Activated CD4-positive, alpha-beta T cell treated with anti-CD3 and anti-CD28 coated beads for 1 hour (primary cell): Measurements from ENCODE around the gene TWIST1.

Experiments
- DNase-seq: peaks from one replicate; pipeline ENCODE4 v3.0.0-alpha.2; 2020

Gene TWIST1

GRCh38 chr7:19112274-19113001 is 5.0 kb downstream of the TWIST1 start:
- no peak for DNase-seq

DNA sequence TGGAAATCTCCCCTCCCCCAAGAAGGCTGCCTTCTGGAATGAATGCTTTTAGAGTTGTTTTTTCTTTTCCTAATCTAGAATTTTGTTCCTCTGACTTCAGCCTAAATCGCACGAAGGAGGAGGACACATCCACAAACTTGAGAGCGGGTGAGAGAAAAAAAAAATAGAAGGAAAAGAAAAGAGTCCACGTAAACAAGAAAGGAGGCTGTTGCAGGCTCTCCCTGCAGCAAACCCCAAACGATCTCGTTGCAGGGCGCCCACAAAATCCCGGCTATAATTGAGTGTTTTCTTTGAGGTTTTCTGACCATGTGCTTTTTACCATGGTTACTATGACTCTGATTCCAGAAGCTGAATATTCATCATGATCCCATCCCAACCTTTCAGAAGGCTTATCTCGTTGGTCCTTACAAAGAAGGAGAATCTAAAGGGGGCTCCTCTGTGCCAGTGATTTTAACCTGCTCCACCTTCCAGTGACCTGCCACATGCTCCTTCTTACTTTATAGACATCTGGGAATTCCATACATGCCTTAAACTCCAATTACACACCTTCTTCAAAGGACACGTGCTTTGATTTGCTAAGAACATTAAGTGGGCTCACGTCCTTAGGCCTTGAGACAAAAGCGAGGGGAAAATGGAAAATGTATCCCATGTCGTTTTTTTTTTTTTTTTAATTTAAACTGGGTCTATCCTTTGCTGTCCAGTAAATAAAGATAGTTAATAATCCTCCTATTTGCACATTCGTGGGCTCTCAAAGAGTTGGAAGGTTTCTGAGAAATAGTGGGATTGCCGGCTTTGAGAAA is 5.8 kb downstream of the TWIST1 start:
- no peak for DNase-seq

DNA sequence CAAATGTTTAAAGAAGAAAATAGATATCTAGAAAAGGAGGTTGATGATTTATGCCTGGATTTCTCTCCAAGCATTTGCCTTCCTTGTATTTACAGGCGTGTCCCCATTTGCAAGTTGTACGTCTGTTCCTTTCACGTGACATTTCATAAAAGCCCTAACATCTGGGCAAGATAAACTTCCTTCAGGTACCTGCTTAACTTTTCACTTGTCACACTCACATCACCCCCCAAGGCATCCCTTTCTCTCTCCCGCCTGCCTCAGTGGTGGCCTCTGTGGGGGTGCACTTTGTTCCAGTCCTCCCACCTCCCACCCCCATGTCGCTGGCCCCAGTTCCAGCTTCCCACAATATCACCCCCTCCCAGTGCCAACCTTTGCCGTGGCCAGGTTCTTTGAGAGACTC is 6.7 kb downstream of the TWIST1 start:
- no peak for DNase-seq

DNA sequence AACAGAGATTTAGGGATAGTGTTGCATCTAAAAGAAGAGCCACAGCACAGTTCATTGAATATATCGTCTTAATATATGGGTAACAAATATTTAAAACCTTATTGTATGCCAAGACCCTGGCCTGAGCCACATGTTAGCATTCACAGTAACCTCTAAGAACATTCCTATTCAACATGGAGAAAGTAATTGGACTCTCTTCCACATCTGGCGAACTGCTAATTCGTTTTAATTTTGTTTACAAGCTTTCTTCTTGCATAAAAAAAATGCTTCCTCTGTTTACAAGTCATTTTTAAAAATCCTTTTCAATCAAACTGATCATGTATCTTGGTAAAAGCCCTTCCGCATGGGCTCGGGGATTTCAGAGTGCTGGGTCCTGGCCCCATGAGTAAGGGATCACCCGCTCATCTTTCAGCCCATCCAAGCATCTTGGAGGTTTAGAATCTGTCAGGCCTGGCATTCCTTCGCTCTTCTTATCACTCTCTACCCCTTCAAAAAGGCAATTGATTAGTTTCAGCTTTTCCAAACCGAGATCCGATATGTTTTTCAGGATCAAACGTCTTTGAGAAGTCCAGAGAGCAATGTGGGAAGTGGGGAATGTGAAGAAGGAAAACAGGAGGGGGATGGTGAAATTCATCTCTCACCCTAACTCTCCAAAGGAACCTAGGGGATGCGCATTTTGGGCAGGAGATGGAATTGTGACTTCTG is 7.3 kb downstream of the TWIST1 start:
- DNase-seq: no peak

DNA sequence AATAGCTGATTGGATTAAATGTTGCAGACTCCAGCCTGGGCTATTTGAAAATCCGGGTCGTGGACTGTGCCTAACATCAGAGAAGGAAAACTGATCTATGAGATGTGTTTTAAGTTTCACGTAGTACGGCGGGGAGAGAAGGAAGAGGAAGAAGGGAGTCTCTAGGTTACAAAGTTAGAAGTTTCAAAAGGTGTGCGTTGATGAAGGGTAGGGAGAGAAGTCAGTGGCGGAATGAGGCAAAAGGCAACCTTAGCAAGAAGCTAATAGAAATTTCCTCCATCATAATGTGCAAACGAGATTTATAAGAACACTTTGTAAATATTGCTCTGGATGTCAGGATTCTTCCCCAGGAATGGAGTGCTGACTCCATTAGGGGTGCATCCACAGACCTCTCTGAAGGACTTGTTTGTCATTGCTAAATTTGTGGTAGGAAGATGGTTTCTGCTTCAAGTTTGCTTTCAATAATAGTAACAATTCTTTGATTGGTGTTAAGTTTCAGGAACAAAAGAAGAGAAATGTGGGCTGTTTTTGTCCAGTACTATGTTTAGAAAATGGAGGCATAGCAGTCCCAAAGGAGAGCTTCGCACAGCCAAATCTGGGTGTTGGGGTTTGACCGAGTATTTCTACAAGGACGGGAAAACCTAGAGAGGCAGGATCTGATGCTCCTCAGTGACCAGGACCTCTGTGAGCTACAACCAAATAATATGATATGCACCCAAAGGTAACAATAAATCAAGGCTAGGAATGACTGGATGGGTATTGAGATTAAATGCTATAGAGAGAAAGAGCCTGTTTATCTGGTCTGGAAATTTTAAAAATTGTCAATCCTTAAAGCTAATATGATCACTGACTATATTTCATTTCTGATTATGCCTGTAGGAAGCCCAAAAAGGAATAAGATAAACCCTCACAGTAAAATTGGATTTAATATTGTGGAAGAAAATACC is 8.2 kb downstream of the TWIST1 start:
- no peak for DNase-seq

- DNase-seq: no peak
These were observed 9.9 kb downstream of the TWIST1 start for GRCh38 chr7:19107356-19108146.

DNA sequence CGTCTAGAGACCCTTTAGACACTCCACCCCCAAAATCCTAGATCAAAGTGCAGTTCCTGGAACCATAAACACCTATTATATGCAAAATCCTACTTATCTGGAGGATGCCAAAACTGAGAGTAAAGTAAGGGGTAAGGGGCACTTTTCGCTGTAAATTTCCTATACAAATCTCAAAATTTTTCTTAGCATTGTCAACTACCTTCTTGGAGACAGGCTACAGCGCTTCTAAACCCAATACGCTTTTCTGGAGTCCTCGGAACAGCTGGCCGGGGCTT is 10.4 kb downstream of the TWIST1 start:
- no peak for DNase-seq

DNA sequence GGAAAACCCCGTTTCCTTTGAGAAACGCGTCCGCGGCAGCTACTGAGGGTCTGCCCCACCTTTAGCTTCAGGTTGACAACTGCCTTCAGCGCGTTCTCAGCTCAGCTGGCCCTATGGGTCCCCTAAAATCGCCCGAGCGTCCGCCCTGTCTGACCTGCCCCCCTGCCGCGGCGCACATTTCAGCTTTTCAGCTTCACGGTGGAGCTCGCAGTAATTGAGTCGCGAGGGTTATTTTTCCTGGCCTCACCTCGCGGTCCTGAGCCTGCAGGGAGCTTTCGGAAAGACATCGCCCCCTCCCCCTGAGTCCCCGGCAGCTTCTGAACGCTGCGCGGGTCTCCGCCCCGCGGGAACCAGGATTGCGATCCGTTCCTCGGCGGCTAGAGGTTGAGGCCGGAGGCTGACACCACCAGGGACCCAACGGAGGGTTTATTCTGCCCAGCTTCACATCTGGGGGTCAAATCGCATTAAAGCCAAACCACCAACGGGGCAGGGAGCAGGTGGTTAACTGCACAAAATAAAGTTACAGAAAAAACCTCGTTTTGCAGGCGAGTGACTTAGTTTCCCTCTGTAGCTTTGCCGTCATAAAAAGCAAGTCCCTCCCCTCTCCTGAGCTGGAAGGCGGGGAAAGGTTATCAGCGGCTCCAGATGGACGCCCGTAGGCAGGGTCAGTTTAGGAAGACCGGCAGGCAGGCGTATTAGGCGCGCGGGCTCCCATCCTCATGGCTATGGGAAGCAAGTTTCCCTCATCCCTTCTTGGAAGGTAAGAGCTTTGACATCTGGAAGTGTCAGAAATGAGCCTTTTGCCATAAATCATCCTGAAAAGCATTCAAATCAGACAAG is 11.0 kb downstream of the TWIST1 start:
- no peak for DNase-seq

GRCh38 chr7:19105546-19105945 is 11.9 kb downstream of the TWIST1 start:
- no peak for DNase-seq

- no peak for DNase-seq
These were observed 12.6 kb downstream of the TWIST1 start for GRCh38 chr7:19104811-19105210.

- no peak for DNase-seq
These were observed 14.6 kb downstream of the TWIST1 start for GRCh38 chr7:19102884-19103283.

- DNase-seq: no peak
These were observed 15.5 kb downstream of the TWIST1 start for GRCh38 chr7:19101909-19102308.

DNA sequence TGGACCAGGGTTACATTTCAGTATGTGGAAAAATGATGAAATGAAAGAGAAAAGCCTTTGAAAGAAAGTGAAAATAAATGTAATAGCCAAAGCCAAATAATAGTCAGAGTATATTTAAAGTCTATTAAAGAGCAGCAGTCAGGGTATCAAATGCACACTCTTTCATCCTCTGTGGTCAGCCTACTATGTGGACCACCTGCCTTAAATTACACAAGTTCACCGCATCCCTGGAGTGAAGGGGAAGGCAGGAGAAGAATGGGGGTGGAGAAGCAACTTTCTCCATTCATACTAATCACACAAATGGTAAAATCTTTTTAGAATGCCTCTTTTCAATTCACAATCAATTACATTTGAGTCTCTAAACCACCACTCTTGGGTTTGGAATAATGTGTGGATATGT is 16.0 kb downstream of the TWIST1 start:
- no peak for DNase-seq

DNA sequence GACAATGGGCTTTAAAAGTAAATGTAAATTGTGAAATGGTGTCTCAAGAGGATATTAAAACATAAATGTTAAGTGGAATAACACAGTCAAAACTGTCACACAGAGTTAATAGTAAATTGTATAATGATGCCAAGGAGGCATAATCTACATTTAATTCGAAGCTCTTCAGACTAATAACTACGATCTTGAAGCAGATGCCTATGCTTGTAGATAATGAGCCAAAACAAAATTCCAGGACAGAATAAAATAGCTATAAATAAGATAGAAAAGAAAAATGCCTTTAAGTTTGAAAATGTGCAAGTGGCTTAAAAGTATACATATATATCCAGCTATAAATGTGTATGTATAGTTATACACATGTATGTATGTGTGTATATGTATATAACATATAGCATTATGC is 17.5 kb downstream of the TWIST1 start:
- no peak for DNase-seq

DNA sequence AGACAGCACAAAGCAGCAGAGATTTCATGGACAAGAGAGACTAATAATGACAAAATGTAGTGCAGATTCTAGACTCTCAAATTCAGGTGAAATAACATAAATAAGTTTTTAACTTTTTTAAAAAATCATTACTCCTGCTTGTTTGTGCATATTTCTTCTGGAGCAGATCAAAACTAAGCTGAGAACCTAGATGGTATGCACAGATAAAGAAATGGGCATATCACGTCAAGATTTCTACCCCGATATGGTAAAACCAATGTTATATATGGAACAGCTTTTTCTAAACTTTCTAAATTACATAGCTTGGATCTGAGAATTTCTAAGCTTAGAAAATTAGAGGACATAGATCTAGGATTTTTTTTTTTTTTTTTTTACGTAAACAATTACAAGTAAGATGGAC is 18.2 kb downstream of the TWIST1 start:
- no peak for DNase-seq

DNA sequence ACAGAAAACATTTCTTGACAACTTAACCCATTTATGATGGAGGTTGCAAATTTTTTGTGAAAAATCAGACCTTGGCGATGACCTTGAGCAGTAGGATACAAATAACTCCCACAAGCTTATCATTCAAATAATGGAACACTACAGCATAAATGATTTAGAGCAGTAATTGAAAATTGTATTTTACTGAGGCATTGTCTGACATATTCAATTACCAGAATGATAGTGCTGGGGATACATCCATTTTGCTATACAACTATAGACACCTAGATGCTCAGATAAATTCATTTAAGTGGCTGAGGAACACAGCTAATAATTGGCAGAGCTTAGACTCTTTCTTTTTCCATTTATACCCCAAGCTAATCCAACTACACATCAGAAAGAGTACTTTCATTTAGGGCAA is 18.9 kb downstream of the TWIST1 start:
- no peak for DNase-seq

DNA sequence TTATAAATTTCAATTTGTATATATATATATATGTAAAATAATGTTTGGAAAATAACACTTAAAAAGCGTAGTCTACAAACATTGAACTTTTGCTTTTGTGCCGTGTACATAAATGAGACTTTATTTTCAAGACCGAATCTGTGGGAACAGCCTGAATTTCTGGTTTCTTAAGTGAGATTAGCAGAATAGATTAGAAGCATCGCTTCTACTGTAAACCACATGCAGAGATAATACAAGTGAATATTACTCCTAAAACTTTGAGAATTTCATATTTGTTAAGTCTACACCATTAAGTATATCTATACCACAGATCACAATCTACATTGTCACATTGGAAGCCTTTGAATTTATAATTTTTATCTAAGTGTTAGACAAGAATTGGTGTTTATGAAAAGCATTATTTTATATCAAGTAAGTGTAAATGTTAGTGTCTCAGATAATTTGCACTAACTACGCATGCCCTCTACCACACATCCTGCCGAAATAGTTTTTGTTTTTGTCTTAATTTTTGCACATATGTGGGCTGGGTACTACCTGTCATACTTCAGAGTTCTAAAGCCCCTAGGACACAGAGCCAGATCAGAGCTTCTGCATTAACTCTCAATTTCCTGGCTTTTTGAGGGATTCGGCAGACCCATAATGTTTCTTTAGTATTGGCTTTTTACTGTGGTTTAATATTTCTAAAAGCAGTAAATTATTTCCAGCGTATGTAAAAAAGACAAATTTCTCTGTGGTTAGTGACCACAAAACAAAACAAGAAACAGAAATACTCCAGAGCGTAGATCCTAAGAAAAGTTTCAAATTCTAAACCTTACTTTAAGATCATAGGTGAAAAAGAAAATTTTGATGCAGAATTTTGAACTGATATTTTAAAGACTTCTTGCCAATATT is 20.0 kb downstream of the TWIST1 start:
- DNase-seq: no peak

DNA sequence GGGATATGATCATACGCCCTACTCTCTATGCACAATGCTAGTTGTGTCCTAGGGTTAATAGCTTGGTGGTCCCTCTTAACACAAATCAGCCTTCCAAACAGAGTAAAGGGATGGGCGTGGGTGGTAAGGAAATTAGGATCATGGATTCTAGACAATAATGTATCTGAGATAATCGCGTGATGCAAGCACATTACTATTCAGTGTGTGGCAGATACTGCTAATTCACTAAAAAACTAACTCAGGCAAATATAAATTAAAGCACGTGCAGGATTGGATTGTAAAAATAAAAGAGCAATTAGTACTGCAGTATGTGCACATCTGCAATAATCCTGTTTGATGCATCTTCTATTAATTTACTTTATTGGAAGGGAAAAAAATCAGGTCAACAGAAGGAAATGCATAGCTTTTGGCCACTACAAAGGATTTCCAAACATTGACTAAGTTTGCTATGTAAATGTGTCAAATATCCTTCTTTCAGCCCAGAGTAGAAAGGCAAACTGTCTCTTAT is 22.0 kb downstream of the TWIST1 start:
- no peak for DNase-seq

DNA sequence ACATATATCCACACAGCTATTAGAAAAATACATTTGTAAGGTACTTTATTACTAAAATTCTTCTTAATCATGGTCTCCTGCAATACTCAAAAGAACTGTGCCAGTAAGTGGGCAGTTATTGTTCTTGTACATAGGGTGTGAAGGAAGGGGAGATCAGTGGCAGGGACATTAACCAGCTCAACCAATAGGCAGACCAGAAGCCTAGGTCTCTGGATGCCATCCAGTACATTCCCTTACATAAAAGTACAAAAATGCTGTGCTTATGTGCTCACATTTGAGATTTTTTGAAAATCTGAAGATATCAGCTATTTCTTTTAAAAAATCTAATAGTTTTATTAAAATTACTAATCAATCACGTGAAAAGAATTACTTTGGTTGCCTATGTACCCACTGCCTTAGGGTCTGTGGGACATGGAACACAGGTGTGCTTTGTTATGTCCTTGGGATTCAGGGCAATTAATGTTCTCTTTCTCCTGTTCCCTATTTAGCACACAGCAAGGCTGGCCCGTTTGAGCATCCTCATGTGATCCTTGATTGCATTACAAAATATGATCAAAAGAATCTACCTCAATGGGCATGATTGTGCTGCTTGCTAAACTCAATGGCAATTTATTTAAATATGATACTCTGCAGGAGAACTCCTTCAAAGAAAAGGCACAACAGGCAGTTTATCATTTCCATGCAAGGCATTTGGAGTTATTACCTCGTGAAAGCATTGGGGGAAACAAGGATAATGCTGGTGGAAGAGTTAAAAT is 22.7 kb downstream of the TWIST1 start:
- no peak for DNase-seq
